ENCODE measurements around the gene TRMT61A.

Gene TRMT61A

GRCh38 chr14:103578401-103579075 lies 49.5 kb downstream of the TRMT61A start:
- TF ChIP-seq, protein P1, sequence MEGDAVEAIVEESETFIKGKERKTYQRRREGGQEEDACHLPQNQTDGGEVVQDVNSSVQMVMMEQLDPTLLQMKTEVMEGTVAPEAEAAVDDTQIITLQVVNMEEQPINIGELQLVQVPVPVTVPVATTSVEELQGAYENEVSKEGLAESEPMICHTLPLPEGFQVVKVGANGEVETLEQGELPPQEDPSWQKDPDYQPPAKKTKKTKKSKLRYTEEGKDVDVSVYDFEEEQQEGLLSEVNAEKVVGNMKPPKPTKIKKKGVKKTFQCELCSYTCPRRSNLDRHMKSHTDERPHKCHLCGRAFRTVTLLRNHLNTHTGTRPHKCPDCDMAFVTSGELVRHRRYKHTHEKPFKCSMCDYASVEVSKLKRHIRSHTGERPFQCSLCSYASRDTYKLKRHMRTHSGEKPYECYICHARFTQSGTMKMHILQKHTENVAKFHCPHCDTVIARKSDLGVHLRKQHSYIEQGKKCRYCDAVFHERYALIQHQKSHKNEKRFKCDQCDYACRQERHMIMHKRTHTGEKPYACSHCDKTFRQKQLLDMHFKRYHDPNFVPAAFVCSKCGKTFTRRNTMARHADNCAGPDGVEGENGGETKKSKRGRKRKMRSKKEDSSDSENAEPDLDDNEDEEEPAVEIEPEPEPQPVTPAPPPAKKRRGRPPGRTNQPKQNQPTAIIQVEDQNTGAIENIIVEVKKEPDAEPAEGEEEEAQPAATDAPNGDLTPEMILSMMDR (IDR thresholded peaks at IDR 0.05; ENCODE audit: borderline replicate concordance, control extremely low read depth, extremely low read depth, insufficient read depth, missing control alignments) = no peak
- in situ Hi-C loops (cut with MboI; ENCODE audit: low sequenced_read_pairs, unreplicated experiment) = no loop called here
- no peak for DNase-seq (ENCODE audit: low spot score)

DNA sequence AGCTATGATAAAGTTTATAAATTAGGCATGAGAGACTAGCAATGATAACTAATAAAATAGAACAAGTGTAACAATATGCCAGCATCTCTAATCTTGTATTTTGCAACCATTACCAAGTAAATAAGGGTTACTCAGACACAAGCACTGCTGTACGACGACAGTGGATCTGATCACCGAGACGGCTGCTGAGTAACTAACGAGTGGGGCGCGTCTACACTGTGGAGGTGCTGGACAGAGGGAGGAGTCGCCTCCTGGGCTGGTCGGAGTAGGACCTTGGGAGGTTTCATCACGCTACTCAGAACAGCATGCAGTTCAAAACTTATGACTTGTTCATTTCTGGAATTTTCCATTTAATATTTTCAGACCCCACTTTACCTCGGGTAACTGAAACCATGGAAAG lies 52.2 kb downstream of the TRMT61A start:
- in situ Hi-C loops (cut with MboI; ENCODE audit: low sequenced_read_pairs, unreplicated experiment) = no loop called here
- TF ChIP-seq, protein P1 (IDR thresholded peaks at IDR 0.05; ENCODE audit: borderline replicate concordance, control extremely low read depth, extremely low read depth, insufficient read depth, missing control alignments) = no peak
- DNase-seq (ENCODE audit: low spot score) = no peak

DNA sequence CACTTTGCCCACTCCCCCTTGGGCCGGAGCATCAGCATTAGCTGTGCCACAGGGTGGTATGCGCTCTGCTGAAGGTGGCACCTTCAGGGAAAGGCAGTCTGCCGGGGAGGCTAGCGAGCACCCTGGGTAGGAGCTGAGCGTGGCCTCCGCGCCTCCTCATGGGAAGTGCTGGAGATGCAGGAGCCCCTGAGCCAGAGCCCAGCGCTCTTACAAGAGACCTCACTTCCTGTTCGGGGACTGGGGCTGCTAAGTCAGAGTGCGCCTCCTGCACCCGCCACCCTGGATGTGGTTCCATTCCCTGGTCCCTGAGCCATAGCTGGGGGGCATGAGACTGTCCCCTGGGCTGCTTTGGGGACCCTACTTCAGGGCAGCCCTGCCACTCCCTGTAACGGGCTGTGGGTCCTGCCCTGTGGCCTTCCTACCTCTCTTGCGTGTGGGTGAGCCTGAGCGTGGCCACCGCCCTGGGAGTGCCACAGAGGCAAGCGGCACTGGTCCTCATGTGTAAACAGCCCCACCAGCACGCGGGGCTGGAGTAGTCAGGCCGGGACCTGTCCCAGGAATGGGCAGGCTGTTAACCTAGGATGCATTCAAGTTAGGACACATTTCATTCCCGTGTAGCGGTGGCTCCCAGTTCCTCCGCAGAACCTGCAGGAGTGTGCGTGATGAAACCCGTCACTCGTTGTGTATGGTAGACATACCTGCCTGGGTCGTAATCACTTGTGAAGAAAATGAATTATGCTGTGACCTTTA lies 53.1 kb downstream of the TRMT61A start:
- in situ Hi-C loops (cut with MboI; ENCODE audit: low sequenced_read_pairs, unreplicated experiment) = no loop called here
- TF ChIP-seq, protein P1 (IDR thresholded peaks at IDR 0.05; ENCODE audit: borderline replicate concordance, control extremely low read depth, extremely low read depth, insufficient read depth, missing control alignments) = no peak
- no peak for DNase-seq (ENCODE audit: low spot score)

DNA sequence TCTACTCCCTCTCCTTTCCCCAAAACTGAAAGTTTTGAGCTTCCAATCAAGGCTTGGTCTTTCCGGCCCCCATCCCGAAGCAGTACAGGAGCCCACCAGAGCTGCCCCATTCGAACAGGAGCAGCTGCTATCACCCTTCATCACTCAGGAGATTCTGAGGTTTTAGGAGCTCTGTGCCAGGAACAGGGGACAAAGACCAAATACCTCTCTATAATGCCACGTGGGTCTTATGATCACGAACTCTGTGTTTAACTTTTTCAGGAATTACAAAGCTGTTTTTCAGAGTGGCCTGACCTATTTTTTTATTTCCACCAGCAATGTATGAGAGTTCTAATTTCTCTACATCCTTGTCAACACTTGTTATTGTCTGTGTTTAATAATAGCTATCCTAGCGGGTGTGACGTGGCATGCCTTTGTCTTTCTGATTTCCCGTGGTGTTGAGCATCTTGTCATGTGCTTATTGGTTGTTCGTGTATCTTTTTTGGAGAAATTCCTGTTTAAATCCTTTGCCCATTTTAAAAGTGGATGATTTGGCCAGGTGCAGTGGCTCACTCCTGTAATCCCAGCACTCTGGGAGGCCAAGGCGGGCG lies 55.4 kb downstream of the TRMT61A start:
- in situ Hi-C loops (cut with MboI; ENCODE audit: low sequenced_read_pairs, unreplicated experiment) = no loop called here
- TF ChIP-seq, protein P1 (IDR thresholded peaks at IDR 0.05; ENCODE audit: borderline replicate concordance, control extremely low read depth, extremely low read depth, insufficient read depth, missing control alignments) = no peak
- no peak for DNase-seq (ENCODE audit: low spot score)

Measured in GM13976 (cell line).